H1 (cell line): ENCODE results near the gene KDSR. TPM values are rescaled to one million over a fixed set of nuclear protein-coding genes. Genes with fewer than 3 reads are reported as not detected.

Experiments used
- CTCF ChIA-PET: fragments of 300-600 bp; sonication (Branson Sonifier 250); formaldehyde crosslinking; loops from one replicate; lab custom pipeline; 2021; ENCODE audit not compliant: partially characterized antibody; lab: Charles Lee
- POLR2A ChIA-PET: fragments of 300-600 bp; sonication (Branson Sonifier 250); formaldehyde crosslinking; loops from one replicate; lab custom pipeline; 2021; ENCODE audit warnings: inconsistent platforms; ENCODE audit not compliant: partially characterized antibody; lab: Charles Lee
- DNase-seq, 2 experiments: peaks; one replicate each; pipeline versions ENCODE4 v3.0.0 to v3.0.0-alpha.2; 2010 to 2022; ENCODE audit warnings: low spot score in 2 of 2, low read depth in 1 of 2, mixed read lengths in 1 of 2
- FAIRE-seq: peaks from 2 replicates; lab custom pipeline; 2011; peaks lifted over from hg19 to GRCh38; lab: Jason Lieb, UNC
- H2AFZ ChIP-seq: 2 replicates; pipeline ENCODE4 v1.8.1; 2012; ENCODE audit warnings: low read length, inconsistent platforms
- H2AK5ac ChIP-seq: 2 replicates; pipeline ENCODE4 v1.6.1; 2013; ENCODE audit warnings: low read depth, low read length
- H2BK120ac ChIP-seq: replicated peaks from 2 replicates; pipeline ENCODE3; 2013; ENCODE audit warnings: low read depth, low read length, inconsistent platforms
- H2BK12ac ChIP-seq: 2 replicates; pipeline ENCODE4 v1.6.1; 2013; ENCODE audit warnings: low read depth, low read length
- H2BK15ac ChIP-seq: 2 replicates; pipeline ENCODE4 v1.6.1; 2013; ENCODE audit warnings: low read length
- H2BK20ac ChIP-seq: 2 replicates; pipeline ENCODE4 v1.6.1; 2013; ENCODE audit warnings: low read length
- H2BK5ac ChIP-seq: 2 replicates; pipeline ENCODE4 v1.6.1; 2013; ENCODE audit warnings: low read depth, low read length
- H3K14ac ChIP-seq: 2 replicates; pipeline ENCODE4 v1.6.1; 2013; ENCODE audit warnings: inconsistent platforms; ENCODE audit not compliant: insufficient read length
- H3K18ac ChIP-seq: 2 replicates; pipeline ENCODE4 v1.6.1; 2013; ENCODE audit warnings: low read length; ENCODE audit errors: extremely low read depth
- H3K23ac ChIP-seq: 2 replicates; pipeline ENCODE4 v1.6.1; 2013; ENCODE audit warnings: inconsistent platforms; ENCODE audit not compliant: insufficient read length
- H3K23me2 ChIP-seq: 2 replicates; pipeline ENCODE4 v1.6.1; 2013; ENCODE audit warnings: low read depth, low read length
- H3K27ac ChIP-seq: 2 replicates; pipeline ENCODE4 v1.6.1; 2011; ENCODE audit warnings: low read depth, low read length, inconsistent platforms
- H3K27me3 ChIP-seq, 4 experiments: replicated peaks in 1 of 4; 1 replicate in 1 of 4; 2 replicates in 3 of 4; pipeline versions ENCODE4 v1.6.1 to v1.8.1; 2011 to 2013; ENCODE audit warnings: low read length in 3 of 4, mild to moderate bottlenecking in 3 of 4, inconsistent platforms in 2 of 4, mixed read lengths in 2 of 4, moderate library complexity in 1 of 4; ENCODE audit not compliant: control insufficient read depth in 3 of 4, insufficient read depth in 3 of 4; ENCODE audit errors: extremely low read depth in 1 of 4
- H3K36me3 ChIP-seq, 4 experiments: 2 replicates each; pipeline versions ENCODE4 v1.6.1 to v1.8.1; 2011 to 2013; ENCODE audit warnings: mild to moderate bottlenecking in 4 of 4, low read length in 3 of 4, moderate library complexity in 2 of 4, control low read depth in 1 of 4, inconsistent platforms in 1 of 4; ENCODE audit not compliant: insufficient read depth in 4 of 4, control insufficient read depth in 2 of 4
- H3K4ac ChIP-seq: replicated peaks from 2 replicates; pipeline ENCODE3; 2013; ENCODE audit warnings: low read length, low read depth, mixed read lengths, inconsistent platforms; ENCODE audit not compliant: insufficient read length
- H3K4me1 ChIP-seq, 4 experiments: replicated peaks in 1 of 4; 1 replicate in 1 of 4; 2 replicates in 3 of 4; pipeline versions ENCODE4 v1.6.1 to v1.8.1; 2011 to 2013; ENCODE audit warnings: low read length in 3 of 4, inconsistent platforms in 2 of 4, mixed read lengths in 1 of 4; ENCODE audit not compliant: insufficient read depth in 4 of 4, control insufficient read depth in 3 of 4
- H3K4me2 ChIP-seq, 2 experiments: 2 replicates each; pipeline versions ENCODE4 v1.6.1 to v1.8.1; 2011 to 2013; ENCODE audit warnings: low read depth in 2 of 2, low read length in 2 of 2, control low read depth in 1 of 2, inconsistent platforms in 1 of 2, mild to moderate bottlenecking in 1 of 2; ENCODE audit not compliant: insufficient read depth in 1 of 2
- H3K4me3 ChIP-seq, 4 experiments: fragments of 200-600, 300-600 bp in 1 of 4; sonication (generic), shearing (Covaris generic), sonication (Bioruptor Twin) in 1 of 4; 2 replicates each; pipeline versions ENCODE4 v1.5.1 to v1.8.1; 2011 to 2016; ENCODE audit warnings: low read length in 4 of 4, low read depth in 3 of 4, control low read depth in 2 of 4, inconsistent platforms in 2 of 4, mild to moderate bottlenecking in 2 of 4, mixed read lengths in 1 of 4, moderate library complexity in 1 of 4; ENCODE audit not compliant: insufficient read depth in 2 of 4; ENCODE audit errors: extremely low read depth in 1 of 4
- H3K56ac ChIP-seq: replicated peaks from 2 replicates; pipeline ENCODE3; 2013; ENCODE audit warnings: low read depth, mild to moderate bottlenecking, mixed read lengths, low read length, inconsistent platforms; ENCODE audit not compliant: insufficient read length
- H3K79me1 ChIP-seq: 2 replicates; pipeline ENCODE4 v1.6.1; 2013; ENCODE audit warnings: low read depth, low read length, control low read depth
- H3K79me2 ChIP-seq, 2 experiments: 2 replicates each; pipeline versions ENCODE4 v1.6.1 to v1.8.1; 2012 to 2013; ENCODE audit warnings: low read length in 2 of 2, mild to moderate bottlenecking in 2 of 2, inconsistent platforms in 1 of 2; ENCODE audit not compliant: insufficient read depth in 2 of 2, control insufficient read depth in 1 of 2
- H3K9ac ChIP-seq, 4 experiments: replicated peaks in 1 of 4; 1 replicate in 1 of 4; 2 replicates in 3 of 4; pipeline versions ENCODE4 v1.6.1 to v1.8.1; 2011 to 2013; ENCODE audit warnings: low read depth in 3 of 4, low read length in 3 of 4, control low read depth in 2 of 4, mild to moderate bottlenecking in 2 of 4, moderate library complexity in 2 of 4, inconsistent platforms in 1 of 4; ENCODE audit errors: extremely low read depth in 1 of 4
- H3K9me3 ChIP-seq, 2 experiments: 2 replicates each; pipeline versions ENCODE4 v1.6.1 to v1.8.1; 2012 to 2013; ENCODE audit warnings: mild to moderate bottlenecking in 2 of 2, moderate library complexity in 2 of 2, control low read depth in 1 of 2, inconsistent platforms in 1 of 2, low read depth in 1 of 2, low read length in 1 of 2, mixed read lengths in 1 of 2; ENCODE audit not compliant: insufficient read depth in 2 of 2
- H4K20me1 ChIP-seq, 2 experiments: replicated peaks in 1 of 2; 2 replicates each; pipeline versions ENCODE3 to v1.8.1; 2011 to 2013; ENCODE audit warnings: inconsistent platforms in 2 of 2, low read length in 2 of 2, mild to moderate bottlenecking in 1 of 2; ENCODE audit not compliant: insufficient read depth in 2 of 2, control insufficient read depth in 1 of 2
- H4K5ac ChIP-seq: 2 replicates; pipeline ENCODE4 v1.6.1; 2013; ENCODE audit warnings: low read length, low read depth, mixed read lengths, inconsistent platforms; ENCODE audit not compliant: insufficient read length
- H4K8ac ChIP-seq: 2 replicates; pipeline ENCODE4 v1.8.0; 2013; ENCODE audit warnings: mild to moderate bottlenecking, moderate library complexity, low read length, inconsistent platforms; ENCODE audit not compliant: insufficient read depth; ENCODE audit errors: extremely low read depth
- H4K91ac ChIP-seq: replicated peaks from 2 replicates; pipeline ENCODE3; 2013; ENCODE audit warnings: low read length, mixed read lengths, inconsistent platforms; ENCODE audit not compliant: insufficient read length
- GABPA ChIP-seq: IDR thresholded peaks from 2 replicates; pipeline ENCODE4 v1.6.1; 2011; ENCODE audit warnings: mild to moderate bottlenecking, low read length, moderate library complexity, borderline replicate concordance; ENCODE audit not compliant: insufficient read depth
- HDAC6 ChIP-seq: IDR thresholded peaks from one replicate; pipeline ENCODE4 v1.7.1; 2012; ENCODE audit warnings: low read depth, mild to moderate bottlenecking, inconsistent platforms, low read length, moderate library complexity
- KDM4A ChIP-seq: IDR thresholded peaks from one replicate; pipeline ENCODE4 v1.7.1; 2012; ENCODE audit warnings: low read depth, mild to moderate bottlenecking, moderate library complexity, low read length, inconsistent platforms; ENCODE audit not compliant: severe bottlenecking
- POLR2AphosphoS5 ChIP-seq: IDR thresholded peaks from 2 replicates; pipeline ENCODE4 v1.6.1; 2011; ENCODE audit warnings: low read depth, low read length
- SIN3A ChIP-seq, 2 experiments: IDR thresholded peaks in 1 of 2; conservative IDR thresholded peaks in 1 of 2; 2 replicates each; pipeline ENCODE4 v1.6.1; 2011 to 2012; ENCODE audit warnings: low read length in 2 of 2, improper control_type of control experiment in 1 of 2, low read depth in 1 of 2, mild to moderate bottlenecking in 1 of 2
- SP4 ChIP-seq: IDR thresholded peaks from 2 replicates; pipeline ENCODE4 v1.6.1; 2012; ENCODE audit warnings: low read length, inconsistent platforms
- TAF1 ChIP-seq: IDR thresholded peaks from 2 replicates; pipeline ENCODE4 v1.6.1; 2011; ENCODE audit warnings: mild to moderate bottlenecking, low read depth, low read length
- USF2 ChIP-seq: IDR thresholded peaks from 2 replicates; pipeline ENCODE4 v1.6.1; 2011; ENCODE audit warnings: low read length, improper control_type of control experiment
- WGBS, 2 experiments: shearing (Covaris generic) in 1 of 2; methylation state at CpG; one replicate each; pipeline versions ENCODE4 v1.1.6 to v1.1.7; 2013 to 2015; ENCODE audit warnings: low lambda C conversion rate in 2 of 2, mixed read lengths in 2 of 2, inconsistent platforms in 1 of 2, low coverage in 1 of 2, missing lambda C conversion rate in 1 of 2; ENCODE audit not compliant: insufficient replicate concordance in 2 of 2, insufficient coverage in 1 of 2, insufficient read length in 1 of 2; ENCODE audit errors: extremely low coverage in 1 of 2, missing lambda C conversion rate in 1 of 2; 5-methylcytosine and 5-hydroxymethylcytosine counted together
- polyA plus RNA-seq, 7 experiments: library from polyadenylated mRNA; depleted of rRNA in 3 of 7; stranded (reverse) in 5 of 7; unstranded in 2 of 7; fragments of >200 nt in 5 of 7; fragments of 200-250 nt in 2 of 7; gene quantifications; 1 replicate in 5 of 7; 2 replicates in 1 of 7; 4 replicates in 1 of 7; pipeline versions ENCODE4 v1.2.1 to v1.2.3, GENCODE V29; 2011 to 2013; ENCODE audit warnings: missing spikeins in 2 of 7, mixed read lengths in 2 of 7
- total RNA-seq: library from RNA; stranded (reverse); fragmentation: NEBNext Ultra II Directional; extraction: Animal tissue kit (Norgen Biotek cat#: 25700); gene quantifications from 2 replicates; pipeline ENCODE4 v1.2.1, GENCODE V29; 2021

KDSR gene
- total and polyA plus RNA-seq, 2 of the 8 experiments (the other 6 are each of a cell fraction or from before 2014, with no cell fraction given) = 12.4 to 50.5 TPM

DNA sequence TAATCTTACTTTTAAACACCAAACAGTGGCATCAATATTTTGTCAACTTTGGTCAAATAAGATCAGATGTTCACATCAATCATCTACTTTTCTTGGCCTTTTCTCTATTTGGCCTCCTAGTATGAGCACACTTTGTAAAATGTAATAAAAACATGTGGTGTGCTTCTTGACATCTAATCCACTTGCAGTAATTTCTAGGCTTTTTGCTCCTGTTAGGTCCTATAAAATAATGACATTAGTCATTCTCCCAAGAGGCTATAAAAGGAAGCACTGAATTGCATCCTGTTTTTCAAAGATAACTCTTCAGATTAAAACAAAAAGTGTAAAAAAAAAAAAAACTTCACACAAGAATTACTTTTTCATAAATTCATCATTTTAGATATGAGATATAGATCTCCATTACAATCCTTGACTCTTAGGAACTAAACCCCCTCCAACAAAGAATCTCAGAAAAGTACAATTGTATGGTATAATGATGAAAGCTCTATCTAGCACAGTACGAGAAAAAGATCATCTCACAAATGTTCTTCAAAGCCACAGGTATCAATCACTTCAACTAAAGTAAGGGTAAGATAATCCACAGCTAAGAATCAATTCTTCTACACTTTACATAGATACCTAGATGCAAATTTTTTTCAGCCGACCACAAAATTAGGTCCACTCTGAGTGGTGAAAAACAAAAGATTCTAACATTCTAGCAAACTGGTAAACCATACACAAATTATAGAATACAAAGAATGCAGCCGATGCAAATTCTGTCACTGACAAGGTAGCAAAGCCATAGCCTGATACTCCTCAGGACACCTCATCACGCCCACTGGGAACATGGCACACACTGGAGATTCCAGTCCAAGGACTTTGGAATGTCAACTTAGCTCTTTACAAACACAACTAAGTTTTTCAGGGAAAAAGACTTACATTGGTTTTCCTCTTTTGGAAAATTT is 50.1 kb downstream of the KDSR start:
- H3K14ac ChIP-seq = no peak overlapping the region
- ChIA-PET CTCF (interaction anchor here (0.6 to 3.5 kb wide), 19 partner anchors 10 to 665 kb away, joined by 3 to 46 read pairs (median 8); no protein-coding TSS in a partner anchor), POLR2A (interaction anchor here (0.6 kb wide), 1 partner anchor 92 kb away, joined by 3 read pairs; no protein-coding TSS in a partner anchor)
- 89% methylated on average over 4 of the region's 4 CpGs; no CpG with 5 or more reads in 1 of the 2 experiments for WGBS, 2 experiments
- H3K4me3 ChIP-seq = no peak overlapping the region
- no peak overlapping the region for H3K4ac ChIP-seq
- no peak overlapping the region for H2AK5ac ChIP-seq
- H3K4me1 ChIP-seq = peaks cover 0 to 10% (median 6%) of the 10 kb centered on the region in 4 experiments; a peak in 3 of 7 replicates
- no peaks in the 10 kb centered on the region; a peak in 1 of 4 replicates for H3K79me2 ChIP-seq
- DNase-seq (no peak), FAIRE-seq (no peak)
- no peak overlapping the region for H2BK12ac ChIP-seq
- no peaks in the 10 kb centered on the region for H3K79me1 ChIP-seq
- peaks cover 0 to 3% of the 10 kb centered on the region in 2 experiments for H4K20me1 ChIP-seq
- H3K4me2 ChIP-seq = peak overlapping the region in 1 of 2 experiments; percentile 83; a peak in 1 of 4 replicates
- no peak overlapping the region for H2BK120ac ChIP-seq
- no peak overlapping the region for H2BK15ac ChIP-seq
- no peak overlapping the region for H2BK5ac ChIP-seq
- no peaks in the 10 kb centered on the region for H3K36me3 ChIP-seq
- H2AFZ ChIP-seq = no peak overlapping the region
- no peak overlapping the region for H3K23ac ChIP-seq
- no peak overlapping the region for H3K9ac ChIP-seq
- H3K18ac ChIP-seq = no peak overlapping the region
- H4K5ac ChIP-seq = no peak overlapping the region
- peaks cover 9% of the 10 kb centered on the region; the same call in 1 of the 2 replicates for H3K23me2 ChIP-seq
- no peak overlapping the region for H3K27ac ChIP-seq
- H2BK20ac ChIP-seq = no peak overlapping the region
- H3K56ac ChIP-seq = no peak overlapping the region
- no peak overlapping the region for H4K8ac ChIP-seq
- no peaks in the 10 kb centered on the region for H3K9me3 ChIP-seq
- H3K27me3 ChIP-seq = peaks cover 0 to 36% (median 22%) of the 10 kb centered on the region in 4 experiments; a peak in 6 of 7 replicates
- H4K91ac ChIP-seq = no peak overlapping the region
- no peak for TF ChIP-seq SP4
- no peak for TF ChIP-seq SIN3A (conservative IDR thresholded peaks at IDR 0.05 in 1 of 2, IDR thresholded peaks at IDR 0.05 in 1 of 2; ENCODE audit: low read depth in 1 of 2, low read length in 2 of 2)
- no peak for TF ChIP-seq HDAC6
- TF ChIP-seq KDM4A = no peak
- no peak for TF ChIP-seq USF2
- no peak for TF ChIP-seq POLR2AphosphoS5
- TF ChIP-seq GABPA = no peak
- no peak for TF ChIP-seq TAF1
